ENCODE data around the gene FLYWCH1. TPM values are rescaled to one million over a fixed set of nuclear protein-coding genes. Genes with fewer than 3 reads are reported as not detected.

The FLYWCH1 gene
- polyA plus RNA-seq, 3 donors = 5.0 to 42.7 (median 7.1) TPM

DNA sequence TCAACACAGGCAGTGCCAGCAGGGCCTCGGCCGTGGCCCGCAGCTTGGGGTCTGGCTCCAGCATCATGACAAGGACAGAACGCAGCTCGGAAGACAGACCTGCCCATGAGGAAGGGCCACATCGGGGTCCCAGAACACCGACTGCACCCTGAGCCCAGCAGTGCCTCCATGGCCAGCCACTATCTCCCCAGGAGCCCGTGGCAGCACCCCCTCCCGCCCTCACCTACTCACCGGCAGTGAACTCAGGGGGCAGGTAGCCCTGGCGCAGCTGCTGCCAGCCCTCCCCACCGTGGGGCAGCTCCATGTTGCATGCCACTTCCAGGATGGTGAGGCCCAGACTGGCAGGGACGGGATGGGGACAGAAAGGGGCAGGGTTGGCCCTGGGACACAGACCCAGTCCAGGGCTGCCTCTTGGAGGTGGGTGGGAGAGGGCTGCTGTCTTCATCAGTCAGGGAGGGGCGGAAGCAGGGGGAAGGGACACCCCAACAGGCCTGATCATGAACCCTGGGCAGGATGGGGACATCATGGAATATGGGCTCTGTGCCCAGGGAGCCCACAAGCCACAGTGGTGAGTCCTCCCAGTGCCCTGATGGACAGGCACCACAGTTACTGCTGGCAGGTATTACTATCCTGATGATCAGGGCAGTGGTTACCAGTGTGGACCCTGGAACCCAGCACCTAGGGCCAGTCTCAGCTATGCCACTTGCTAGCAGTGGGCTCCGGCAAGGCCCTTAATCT is 62.8 kb downstream of the FLYWCH1 start:
- H3K27ac Mint-ChIP-seq = no peak overlapping the region
- TF ChIP-seq, protein P1, sequence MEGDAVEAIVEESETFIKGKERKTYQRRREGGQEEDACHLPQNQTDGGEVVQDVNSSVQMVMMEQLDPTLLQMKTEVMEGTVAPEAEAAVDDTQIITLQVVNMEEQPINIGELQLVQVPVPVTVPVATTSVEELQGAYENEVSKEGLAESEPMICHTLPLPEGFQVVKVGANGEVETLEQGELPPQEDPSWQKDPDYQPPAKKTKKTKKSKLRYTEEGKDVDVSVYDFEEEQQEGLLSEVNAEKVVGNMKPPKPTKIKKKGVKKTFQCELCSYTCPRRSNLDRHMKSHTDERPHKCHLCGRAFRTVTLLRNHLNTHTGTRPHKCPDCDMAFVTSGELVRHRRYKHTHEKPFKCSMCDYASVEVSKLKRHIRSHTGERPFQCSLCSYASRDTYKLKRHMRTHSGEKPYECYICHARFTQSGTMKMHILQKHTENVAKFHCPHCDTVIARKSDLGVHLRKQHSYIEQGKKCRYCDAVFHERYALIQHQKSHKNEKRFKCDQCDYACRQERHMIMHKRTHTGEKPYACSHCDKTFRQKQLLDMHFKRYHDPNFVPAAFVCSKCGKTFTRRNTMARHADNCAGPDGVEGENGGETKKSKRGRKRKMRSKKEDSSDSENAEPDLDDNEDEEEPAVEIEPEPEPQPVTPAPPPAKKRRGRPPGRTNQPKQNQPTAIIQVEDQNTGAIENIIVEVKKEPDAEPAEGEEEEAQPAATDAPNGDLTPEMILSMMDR (IDR thresholded peaks at IDR 0.05) = no peak
- Histone ChIP-seq H3K79me2 (ENCODE audit: insufficient read depth, low read length) (peaks cover 26% of the 10 kb centered on the region), H3K9me3 (replicated peaks in 1 of 2; ENCODE audit: control insufficient read depth in 1 of 2, insufficient read depth in 1 of 2, low read length in 2 of 2) (no peaks in the 10 kb centered on the region), H3K36me3 (replicated peaks in 1 of 2; ENCODE audit: control insufficient read depth in 1 of 2, insufficient read depth in 2 of 2, low read length in 2 of 2) (peaks cover 20 to 31% of the 10 kb centered on the region in 2 donors), H3K27me3 (ENCODE audit: control insufficient read depth in 2 of 2, insufficient read depth in 2 of 2, low read length in 2 of 2) (no peaks in the 10 kb centered on the region), H3K4me1 (ENCODE audit: control insufficient read depth in 1 of 2, insufficient read depth in 2 of 2, low read length in 2 of 2) (peaks cover 13 to 23% of the 10 kb centered on the region in 2 donors), H3K4me3 (replicated peaks in 1 of 3; ENCODE audit: low read depth in 2 of 3, low read length in 3 of 3) (no peak overlapping the region), H3K27ac (ENCODE audit: low read depth in 1 of 2, low read length in 2 of 2) (no peak overlapping the region), H2AFZ (ENCODE audit: insufficient read depth, low read depth, low read length, poor library complexity, severe bottlenecking) (no peak overlapping the region), H4K20me1 (ENCODE audit: insufficient read depth, low read length) (peaks cover 22% of the 10 kb centered on the region), H3K4me2 (replicated peaks; ENCODE audit: extremely low read depth, low read length, poor library complexity, severe bottlenecking) (no peak overlapping the region), H3K9ac (ENCODE audit: insufficient read depth, low read length, poor library complexity, severe bottlenecking) (no peak overlapping the region)
- no peaks in the 10 kb centered on the region for H3K9me3 Mint-ChIP-seq
- no peak overlapping the region for H3K4me3 Mint-ChIP-seq
- H3K36me3 Mint-ChIP-seq = peaks cover 10 to 27% of the 10 kb centered on the region in 2 donors
- H3K27me3 Mint-ChIP-seq (ENCODE audit: low read depth in 3 of 3) = peaks cover 0 to 1% (median 0%) of the 10 kb centered on the region in 3 donors
- H3K4me1 Mint-ChIP-seq = peaks cover 25% of the 10 kb centered on the region
- intact Hi-C loops (cut with micrococcal nuclease) = no loop called here
- no peak for DNase-seq
- 97% methylated on average over 12 of the region's 15 CpGs for WGBS (ENCODE audit: insufficient coverage)

DNA sequence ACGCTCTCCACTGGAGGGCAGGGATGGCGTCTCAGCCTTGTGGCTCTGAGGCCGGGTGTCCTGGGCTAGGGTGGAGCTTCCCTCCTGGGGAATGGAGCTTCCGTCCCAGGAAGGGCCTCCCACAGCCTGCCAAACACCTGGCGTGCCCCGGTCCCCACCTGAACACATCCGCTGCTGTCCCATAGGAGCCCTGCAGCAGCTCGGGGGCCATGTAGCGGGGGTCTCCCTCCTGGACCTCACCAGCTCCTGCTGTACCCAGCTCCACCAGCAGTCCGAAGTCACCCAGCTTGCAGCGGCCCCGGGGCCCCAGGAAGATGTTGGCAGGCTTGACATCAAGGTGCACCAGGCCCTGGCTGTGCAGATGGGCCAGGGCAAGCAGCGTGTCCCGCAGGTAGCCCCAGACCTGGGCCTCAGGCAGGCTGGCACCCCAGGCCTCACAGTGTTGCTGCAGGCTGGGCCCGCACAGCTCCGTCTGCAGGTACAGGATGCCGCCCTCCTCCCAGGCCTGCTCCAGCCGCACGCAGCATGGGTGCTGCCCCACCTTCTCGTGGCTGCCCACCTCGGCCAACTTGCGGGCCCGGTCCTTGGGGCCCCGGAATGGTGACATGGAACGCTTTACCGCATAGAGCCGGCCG is 63.5 kb downstream of the FLYWCH1 start:
- no peak overlapping the region for H3K9ac ChIP-seq (ENCODE audit: insufficient read depth, low read length, poor library complexity, severe bottlenecking)
- H3K4me1 Mint-ChIP-seq = peaks cover 28% of the 10 kb centered on the region
- H3K4me3 Mint-ChIP-seq = no peak overlapping the region

More for the DNA sequence above, 63.5 kb downstream of the FLYWCH1 start:
- no peaks in the 10 kb centered on the region for H3K9me3 Mint-ChIP-seq
- intact Hi-C loops (cut with micrococcal nuclease) = no loop called here
- DNase-seq = no peak
- peaks cover 0 to 1% (median 0%) of the 10 kb centered on the region in 3 donors for H3K27me3 Mint-ChIP-seq (ENCODE audit: low read depth in 3 of 3)
- Histone ChIP-seq H3K27ac (ENCODE audit: low read depth in 1 of 2, low read length in 2 of 2) (no peak overlapping the region), H3K4me1 (ENCODE audit: control insufficient read depth in 1 of 2, insufficient read depth in 2 of 2, low read length in 2 of 2) (peaks cover 16 to 23% of the 10 kb centered on the region in 2 donors), H3K36me3 (replicated peaks in 1 of 2; ENCODE audit: control insufficient read depth in 1 of 2, insufficient read depth in 2 of 2, low read length in 2 of 2) (peaks cover 20 to 31% of the 10 kb centered on the region in 2 donors), H3K4me2 (replicated peaks; ENCODE audit: extremely low read depth, low read length, poor library complexity, severe bottlenecking) (no peak overlapping the region), H2AFZ (ENCODE audit: insufficient read depth, low read depth, low read length, poor library complexity, severe bottlenecking) (no peak overlapping the region), H4K20me1 (ENCODE audit: insufficient read depth, low read length) (peaks cover 19% of the 10 kb centered on the region), H3K9me3 (replicated peaks in 1 of 2; ENCODE audit: control insufficient read depth in 1 of 2, insufficient read depth in 1 of 2, low read length in 2 of 2) (no peaks in the 10 kb centered on the region), H3K4me3 (replicated peaks in 1 of 3; ENCODE audit: low read depth in 2 of 3, low read length in 3 of 3) (no peak overlapping the region), H3K79me2 (ENCODE audit: insufficient read depth, low read length) (peaks cover 25% of the 10 kb centered on the region), H3K27me3 (ENCODE audit: control insufficient read depth in 2 of 2, insufficient read depth in 2 of 2, low read length in 2 of 2) (no peaks in the 10 kb centered on the region)
- no peak overlapping the region for H3K27ac Mint-ChIP-seq
- H3K36me3 Mint-ChIP-seq = peaks cover 10 to 27% of the 10 kb centered on the region in 2 donors
- WGBS (ENCODE audit: insufficient coverage) = 96% methylated on average over 28 of the region's 28 CpGs
- TF ChIP-seq, protein P1 (IDR thresholded peaks at IDR 0.05) = no peak

Data from CD14-positive monocyte (primary cell).